IMR-90 (cell line): ENCODE results near the gene CGN. TPM values are rescaled to one million over a fixed set of nuclear protein-coding genes. Genes with fewer than 3 reads are reported as not detected.

Source experiments
- ATAC-seq: fragments of 200-7000 bp; cut with Tn5 transposase; 2 replicates; pipeline ENCODE4 v1.9.1; 2020; ENCODE audit warnings: low read depth, mild to moderate bottlenecking, moderate library complexity
- BruUV-seq: library from RNA; stranded (reverse); fragments of 400-500 nt; replicated peaks from 2 replicates; lab custom pipeline; 2021; lab: Mats Ljungman, UMichigan
- CTCF ChIA-PET: fragments of 300-600 bp; formaldehyde crosslinking; extraction: SDS; loops from one replicate; lab custom pipeline; 2021; ENCODE audit warnings: antibody characterized with exemption; lab: Yijun Ruan, JAX
- POLR2A ChIA-PET: fragments of 300-600 bp; sonication (Branson Sonifier 250); formaldehyde crosslinking; loops from one replicate; lab custom pipeline; 2022; ENCODE audit warnings: antibody characterized with exemption; ENCODE audit not compliant: unreplicated experiment; lab: Charles Lee
- DNase-seq: peaks from one replicate; pipeline ENCODE4 v3.0.0; 2013
- H2AFZ ChIP-seq: replicated peaks from 2 replicates; pipeline ENCODE3; 2013; ENCODE audit warnings: low read length, mild to moderate bottlenecking; ENCODE audit not compliant: poor library complexity
- H2AK5ac ChIP-seq: 2 replicates; pipeline ENCODE4 v1.6.1; 2013; ENCODE audit warnings: low read depth, low read length, inconsistent platforms
- H2AK9ac ChIP-seq: replicated peaks from 2 replicates; pipeline ENCODE3; 2013; ENCODE audit warnings: mild to moderate bottlenecking, low read depth, low read length, moderate library complexity; ENCODE audit not compliant: poor library complexity
- H2BK120ac ChIP-seq: 2 replicates; pipeline ENCODE4 v1.6.1; 2013; ENCODE audit warnings: low read depth, low read length, inconsistent platforms
- H2BK15ac ChIP-seq: 3 replicates; pipeline ENCODE4 v1.6.1; 2013; ENCODE audit warnings: low read depth, low read length, inconsistent platforms
- H2BK20ac ChIP-seq: 2 replicates; pipeline ENCODE4 v1.6.1; 2013; ENCODE audit warnings: low read depth, mild to moderate bottlenecking, inconsistent platforms, low read length, moderate library complexity
- H2BK5ac ChIP-seq: 2 replicates; pipeline ENCODE4 v1.6.1; 2013; ENCODE audit warnings: mild to moderate bottlenecking, low read depth, low read length, inconsistent platforms; ENCODE audit not compliant: poor library complexity, severe bottlenecking
- H3K14ac ChIP-seq: replicated peaks from 2 replicates; pipeline ENCODE4 v1.6.1; 2013; ENCODE audit warnings: low read depth, low read length, inconsistent platforms
- H3K18ac ChIP-seq: 2 replicates; pipeline ENCODE4 v1.6.1; 2013; ENCODE audit warnings: low read depth, low read length, control low read depth
- H3K23ac ChIP-seq: 2 replicates; pipeline ENCODE4 v1.6.1; 2013; ENCODE audit warnings: low read depth, low read length, inconsistent platforms
- H3K27ac ChIP-seq: 2 replicates; pipeline ENCODE4 v1.5.1; 2013; ENCODE audit warnings: mild to moderate bottlenecking, control low read depth, low read length; ENCODE audit not compliant: insufficient read depth
- H3K27me3 ChIP-seq: 2 replicates; pipeline ENCODE4 v1.6.1; 2013; ENCODE audit warnings: low read length; ENCODE audit not compliant: control insufficient read depth, insufficient read depth
- H3K36me3 ChIP-seq: 2 replicates; pipeline ENCODE4 v1.6.1; 2013; ENCODE audit warnings: low read length, mixed read lengths; ENCODE audit not compliant: control insufficient read depth, insufficient read depth
- H3K4ac ChIP-seq: 2 replicates; pipeline ENCODE4 v1.6.1; 2013; ENCODE audit warnings: low read depth, low read length, inconsistent platforms
- H3K4me1 ChIP-seq: 2 replicates; pipeline ENCODE4 v1.6.1; 2013; ENCODE audit warnings: low read length, mixed read lengths; ENCODE audit not compliant: control insufficient read depth, insufficient read depth
- H3K4me2 ChIP-seq: 2 replicates; pipeline ENCODE4 v1.6.1; 2013; ENCODE audit warnings: low read depth, mild to moderate bottlenecking, control low read depth, low read length, moderate library complexity
- H3K4me3 ChIP-seq: 2 replicates; pipeline ENCODE4 v1.5.1; 2013; ENCODE audit warnings: low read depth, mild to moderate bottlenecking, control low read depth, low read length, moderate library complexity; ENCODE audit not compliant: insufficient read depth
- H3K56ac ChIP-seq: 2 replicates; pipeline ENCODE4 v1.6.1; 2013; ENCODE audit warnings: low read length, inconsistent platforms; ENCODE audit not compliant: insufficient read depth; ENCODE audit errors: extremely low read depth
- H3K79me1 ChIP-seq, 2 experiments: 2 replicates each; pipeline ENCODE4 v1.6.1; 2013; ENCODE audit warnings: low read length in 2 of 2, inconsistent platforms in 1 of 2, low read depth in 1 of 2
- H3K9ac ChIP-seq: 2 replicates; pipeline ENCODE4 v1.6.1; 2013; ENCODE audit warnings: low read depth, low read length, control low read depth
- H3K9me1 ChIP-seq: 2 replicates; pipeline ENCODE4 v1.6.1; 2013; ENCODE audit warnings: low read length, inconsistent platforms; ENCODE audit not compliant: insufficient read depth
- H3K9me3 ChIP-seq: 2 replicates; pipeline ENCODE4 v1.6.1; 2013; ENCODE audit warnings: low read length; ENCODE audit not compliant: control insufficient read depth, insufficient read depth
- H4K20me1 ChIP-seq: 2 replicates; pipeline ENCODE4 v1.6.1; 2013; ENCODE audit warnings: low read length, inconsistent platforms; ENCODE audit not compliant: insufficient read depth
- H4K5ac ChIP-seq: 2 replicates; pipeline ENCODE4 v1.6.1; 2013; ENCODE audit warnings: mild to moderate bottlenecking, low read depth, low read length, control low read depth
- H4K8ac ChIP-seq, 2 experiments: 2 replicates each; pipeline ENCODE4 v1.6.1; 2013; ENCODE audit warnings: low read depth in 2 of 2, low read length in 2 of 2, control low read depth in 1 of 2, inconsistent platforms in 1 of 2
- H4K91ac ChIP-seq: 2 replicates; pipeline ENCODE4 v1.6.1; 2013; ENCODE audit warnings: low read depth, low read length, inconsistent platforms; ENCODE audit not compliant: insufficient read depth
- CHD1 ChIP-seq: IDR thresholded peaks from 2 replicates; pipeline ENCODE4 v1.6.1; 2012; ENCODE audit warnings: low read depth, low read length, improper control_type of control experiment
- WGBS, 2 experiments: methylation state at CpG; one replicate each; pipeline versions ENCODE4 v1.1.5 to v1.1.7; 2013; ENCODE audit warnings: missing lambda C conversion rate in 2 of 2; ENCODE audit not compliant: insufficient read length in 1 of 2; ENCODE audit errors: extremely low coverage in 2 of 2; 5-methylcytosine and 5-hydroxymethylcytosine counted together
- dilution Hi-C: fragments of 300-500 bp; cut with HindIII; formaldehyde crosslinking; loops from one replicate; pipeline ENCODE4 v1.14.3; 2018; ENCODE audit warnings: low sequenced_read_pairs; ENCODE audit not compliant: unreplicated experiment
- in situ Hi-C: fragments of 300-500 bp; cut with MboI; formaldehyde crosslinking; loops from 3 replicates; pipeline ENCODE4 v1.14.3; 2019; ENCODE audit warnings: low sequenced_read_pairs, inconsistent platforms, mixed read lengths
- intact Hi-C: fragments of 100-400 bp; cut with micrococcal nuclease; formaldehyde crosslinking; loops from 2 replicates; pipeline ENCODE4 v1.10.0; 2022
- polyA plus RNA-seq, 3 experiments: library from polyadenylated mRNA; depleted of rRNA; stranded (reverse); fragments of >200 nt; gene quantifications; 2 replicates each; pipeline ENCODE4 v1.2.3, GENCODE V29; 2012; ENCODE audit warnings: low replicate concordance in 1 of 3
- total RNA-seq: library from RNA; depleted of rRNA; stranded (reverse); fragments of >200 nt; gene quantifications from 2 replicates; pipeline ENCODE4 v1.2.3, GENCODE V29; 2012
- TF ChIP-seq, protein P1 (sequence below): conservative IDR thresholded peaks from 2 replicates; pipeline ENCODE4 v1.5.1; 2012; ENCODE audit warnings: mild to moderate bottlenecking, low read depth, low read length, improper control_type of control experiment

Gene CGN
- total and polyA plus RNA-seq, 2 of the 4 experiments (the other 2 are of a cell fraction): 0.34 to 0.36 TPM

GRCh38 chr1:151501474-151501873, 9.7 kb upstream of the CGN start:
- Histone ChIP-seq H3K4me2 (no peak overlapping the region), H3K79me1 (no peaks in the 10 kb centered on the region), H2AK5ac (no peak overlapping the region), H4K8ac (no peak overlapping the region), H3K27me3 (peaks cover 17% of the 10 kb centered on the region), H3K9me3 (no peaks in the 10 kb centered on the region), H3K9ac (no peak overlapping the region), H3K36me3 (no peaks in the 10 kb centered on the region), H2BK15ac (no peak overlapping the region), H2BK5ac (no peak overlapping the region), H3K56ac (no peak overlapping the region), H2AK9ac (no peak overlapping the region), H3K4me1 (peaks cover 1% of the 10 kb centered on the region; the same call in 1 of the 2 replicates), H3K4me3 (no peak overlapping the region), H3K14ac (no peak overlapping the region), H2BK20ac (no peak overlapping the region), H3K4ac (no peak overlapping the region), H3K23ac (no peak overlapping the region), H4K5ac (no peak overlapping the region), H4K20me1 (no peaks in the 10 kb centered on the region), H3K9me1 (no peaks in the 10 kb centered on the region; the same call in 1 of the 2 replicates), H4K91ac (no peak overlapping the region), H3K27ac (no peak overlapping the region), H2AFZ (no peak overlapping the region), H3K18ac (no peak overlapping the region), H2BK120ac (no peak overlapping the region)
- ChIA-PET POLR2A (no interaction called here), CTCF (interaction anchor here (1.2 kb wide), 1 partner anchor 27 kb away, joined by 4 read pairs; no protein-coding TSS in a partner anchor)
- no TSS peak for BruUV-seq
- DNase-seq: no peak
- dilution Hi-C loops: no loop called here
- intact Hi-C loops: no loop called here
- 88% methylated on average over 2 of the region's 10 CpGs; no CpG with 5 or more reads in 1 of the 2 experiments for WGBS, 2 experiments
- TF ChIP-seq CHD1: no peak
- TF ChIP-seq, protein P1, sequence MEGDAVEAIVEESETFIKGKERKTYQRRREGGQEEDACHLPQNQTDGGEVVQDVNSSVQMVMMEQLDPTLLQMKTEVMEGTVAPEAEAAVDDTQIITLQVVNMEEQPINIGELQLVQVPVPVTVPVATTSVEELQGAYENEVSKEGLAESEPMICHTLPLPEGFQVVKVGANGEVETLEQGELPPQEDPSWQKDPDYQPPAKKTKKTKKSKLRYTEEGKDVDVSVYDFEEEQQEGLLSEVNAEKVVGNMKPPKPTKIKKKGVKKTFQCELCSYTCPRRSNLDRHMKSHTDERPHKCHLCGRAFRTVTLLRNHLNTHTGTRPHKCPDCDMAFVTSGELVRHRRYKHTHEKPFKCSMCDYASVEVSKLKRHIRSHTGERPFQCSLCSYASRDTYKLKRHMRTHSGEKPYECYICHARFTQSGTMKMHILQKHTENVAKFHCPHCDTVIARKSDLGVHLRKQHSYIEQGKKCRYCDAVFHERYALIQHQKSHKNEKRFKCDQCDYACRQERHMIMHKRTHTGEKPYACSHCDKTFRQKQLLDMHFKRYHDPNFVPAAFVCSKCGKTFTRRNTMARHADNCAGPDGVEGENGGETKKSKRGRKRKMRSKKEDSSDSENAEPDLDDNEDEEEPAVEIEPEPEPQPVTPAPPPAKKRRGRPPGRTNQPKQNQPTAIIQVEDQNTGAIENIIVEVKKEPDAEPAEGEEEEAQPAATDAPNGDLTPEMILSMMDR: no peak
- no peak for ATAC-seq
- in situ Hi-C loops: no loop called here
